Stimulated activated CD8-positive, alpha-beta memory T cell treated with anti-CD3 and anti-CD28 coated beads, Interleukin-7, amount 100 ng/mL, for 24 hours (primary cell): ENCODE measurements around the gene MYBPH.

ENCODE experiments used
- DNase-seq: peaks from one replicate; pipeline ENCODE4 v3.0.0-alpha.2; 2020; ENCODE audit warnings: low read depth

MYBPH gene

DNA sequence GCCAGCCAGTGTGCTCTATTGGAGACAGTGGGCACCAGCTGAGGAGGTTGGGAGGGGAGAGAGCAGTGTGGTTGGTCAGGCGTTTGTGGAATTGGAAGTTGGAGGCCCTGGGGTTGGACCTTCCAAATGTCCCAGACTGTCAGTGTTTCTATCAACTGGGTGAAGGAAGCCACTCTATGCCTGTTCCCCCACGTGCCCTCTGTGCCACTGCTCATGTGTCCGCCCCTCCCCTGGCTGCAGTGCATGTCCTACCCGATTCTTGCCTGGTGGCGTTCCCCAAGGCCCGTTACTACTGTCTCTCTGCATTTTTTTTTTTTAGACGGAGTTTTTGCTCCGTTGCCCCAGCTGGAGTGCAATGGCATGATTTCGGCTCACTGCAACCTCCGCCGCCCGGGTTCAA, 27.0 kb downstream of the MYBPH start:
- no peak for DNase-seq

DNA sequence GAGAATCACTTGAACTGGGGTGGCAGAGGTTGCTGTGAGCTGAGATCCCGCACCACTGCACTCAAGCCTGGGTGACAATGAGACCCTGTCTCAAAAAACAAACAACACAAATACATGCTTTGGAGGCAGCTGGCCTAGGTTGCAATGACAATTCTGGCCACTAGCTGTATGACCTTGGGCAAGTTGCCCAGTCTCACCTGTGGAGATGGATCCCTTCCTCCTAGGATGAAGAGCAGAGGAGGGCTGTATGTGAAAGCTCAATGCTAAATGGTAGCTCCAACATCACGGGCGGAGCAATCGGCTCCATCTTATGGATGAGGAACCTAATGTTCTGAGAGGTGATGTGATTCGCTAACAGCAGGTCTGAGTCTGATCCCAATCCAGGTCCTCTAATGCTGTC, 27.5 kb downstream of the MYBPH start:
- DNase-seq, result no peak

DNA sequence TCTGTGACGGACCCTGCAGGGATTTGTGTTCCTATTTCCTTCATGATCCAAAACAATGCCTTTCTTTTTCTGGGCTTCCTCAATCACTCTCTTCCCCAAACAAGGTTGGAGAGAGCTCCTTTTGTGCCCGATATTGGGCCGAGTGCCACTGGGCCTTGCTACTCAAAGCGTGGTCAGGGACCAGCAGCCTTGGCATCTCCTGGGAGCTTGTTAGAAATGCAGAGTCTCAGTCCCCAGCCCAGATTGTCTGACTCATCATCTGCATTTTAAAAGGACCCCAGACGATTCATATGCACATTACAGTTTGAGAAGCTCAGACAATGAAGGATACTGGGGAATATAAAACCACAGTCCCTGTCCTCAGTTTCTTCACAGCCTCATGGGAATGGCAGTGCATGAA, 28.2 kb downstream of the MYBPH start:
- DNase-seq, result no peak

DNA sequence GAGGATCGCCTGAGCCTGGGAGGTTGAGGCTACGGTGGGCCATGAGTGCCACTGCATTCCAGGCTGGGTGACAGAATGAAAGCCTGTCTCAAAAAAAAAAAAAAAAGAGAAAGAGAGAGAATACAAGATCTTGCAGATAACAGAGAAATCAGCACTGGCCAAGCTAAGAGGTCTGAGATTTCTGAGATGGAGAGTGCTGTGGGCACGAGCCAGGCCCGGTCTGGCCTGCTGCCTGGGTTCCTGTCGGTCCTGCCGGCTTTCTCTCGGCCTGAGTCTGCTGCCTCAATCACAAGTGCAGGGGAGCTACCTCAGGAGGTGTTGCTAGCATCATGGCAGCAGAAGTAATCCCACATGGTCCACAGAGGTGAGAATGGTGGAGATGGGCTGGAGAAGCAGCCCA, 29.1 kb downstream of the MYBPH start:
- DNase-seq, result no peak

DNA sequence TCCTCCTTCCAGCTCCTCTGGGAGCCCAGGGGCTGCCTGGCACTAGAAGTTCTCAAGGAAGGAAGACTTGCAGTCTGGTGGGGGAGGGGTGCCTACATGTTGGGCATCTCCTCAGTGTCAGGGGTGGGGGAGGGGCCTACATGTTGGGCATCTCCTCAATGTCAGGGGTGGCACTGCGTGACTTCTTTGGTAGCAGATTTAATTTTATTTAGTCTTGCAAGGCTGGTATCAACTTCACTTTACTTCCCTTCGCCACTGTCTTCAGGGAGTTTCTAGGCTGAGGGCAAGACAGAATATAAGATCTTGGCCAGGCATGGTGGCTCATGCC, 29.6 kb downstream of the MYBPH start:
- no peak for DNase-seq

DNA sequence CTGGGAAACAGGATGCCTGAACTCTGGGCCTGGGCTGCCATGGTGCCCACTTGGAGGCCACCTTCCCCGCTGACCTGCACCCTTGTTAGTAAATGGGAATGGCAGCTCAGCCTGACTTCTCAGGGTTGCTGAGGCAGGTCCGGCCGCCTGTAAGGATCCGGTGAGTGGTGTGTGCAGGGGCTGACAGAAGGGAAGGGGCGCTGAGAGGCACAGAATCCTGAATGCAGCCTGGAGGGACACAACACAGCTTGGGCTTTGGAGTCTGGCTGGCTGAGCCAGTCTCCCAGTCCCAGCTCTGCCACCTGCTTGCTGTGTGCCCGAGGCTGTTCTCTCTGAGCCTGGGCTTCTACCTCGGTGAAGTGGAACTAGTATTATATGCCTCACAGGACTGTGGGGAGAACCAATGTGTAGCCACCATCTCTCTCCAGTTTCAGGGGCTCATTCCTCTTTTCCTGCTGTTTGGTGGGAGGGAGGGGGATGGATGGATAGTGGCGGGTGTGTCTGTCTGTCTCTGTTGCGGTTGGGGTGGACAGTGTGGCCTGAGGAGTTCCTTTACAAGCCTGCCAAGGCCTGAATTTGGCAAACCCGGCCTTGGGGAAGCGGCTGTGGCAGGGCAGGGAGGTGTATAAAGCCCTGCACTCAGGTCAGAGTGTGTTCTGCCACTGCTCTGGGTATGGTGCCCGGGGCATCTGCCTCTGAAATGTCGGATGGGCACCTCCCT, 30.1 kb downstream of the MYBPH start:
- no peak for DNase-seq

DNA sequence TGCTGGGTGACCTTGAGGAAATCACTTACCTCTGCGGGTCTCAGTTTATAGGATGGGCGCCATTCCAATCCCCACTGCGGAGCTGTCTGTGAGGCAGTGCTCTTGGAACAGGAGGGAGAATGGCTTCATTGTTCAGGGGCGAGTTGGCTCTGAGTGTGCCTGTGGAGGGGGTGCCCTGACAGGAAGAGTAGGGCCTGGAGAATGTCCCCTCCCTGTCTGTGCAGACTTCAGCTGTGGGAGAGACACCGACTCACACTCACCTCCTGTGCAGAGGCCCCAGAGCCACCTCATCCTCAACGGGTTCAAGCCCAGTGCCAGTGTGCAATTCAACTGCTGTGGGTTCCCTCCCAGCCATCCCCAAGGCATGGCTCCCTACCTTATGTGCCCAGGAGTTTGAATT, 31.0 kb downstream of the MYBPH start:
- DNase-seq, result no peak

DNA sequence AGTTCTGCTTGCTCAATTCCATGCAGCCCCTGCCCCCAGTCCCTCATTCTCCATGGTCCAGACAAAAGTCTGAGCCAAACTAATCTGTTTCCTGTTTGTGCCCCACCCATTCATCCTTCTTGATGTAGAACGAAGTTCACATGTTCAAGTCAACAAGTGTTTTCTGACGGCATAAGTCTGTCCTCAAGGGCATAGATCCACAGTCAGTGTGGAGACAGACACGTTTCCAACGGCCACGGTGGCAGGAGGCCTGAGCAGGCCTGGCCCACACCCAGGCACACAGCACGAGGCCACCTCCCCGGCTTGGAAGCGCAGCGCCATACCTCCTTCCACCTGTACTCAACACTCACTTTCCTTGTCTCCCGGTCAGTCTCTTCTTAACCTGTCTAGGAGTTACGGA, 32.0 kb downstream of the MYBPH start:
- DNase-seq, result no peak

DNA sequence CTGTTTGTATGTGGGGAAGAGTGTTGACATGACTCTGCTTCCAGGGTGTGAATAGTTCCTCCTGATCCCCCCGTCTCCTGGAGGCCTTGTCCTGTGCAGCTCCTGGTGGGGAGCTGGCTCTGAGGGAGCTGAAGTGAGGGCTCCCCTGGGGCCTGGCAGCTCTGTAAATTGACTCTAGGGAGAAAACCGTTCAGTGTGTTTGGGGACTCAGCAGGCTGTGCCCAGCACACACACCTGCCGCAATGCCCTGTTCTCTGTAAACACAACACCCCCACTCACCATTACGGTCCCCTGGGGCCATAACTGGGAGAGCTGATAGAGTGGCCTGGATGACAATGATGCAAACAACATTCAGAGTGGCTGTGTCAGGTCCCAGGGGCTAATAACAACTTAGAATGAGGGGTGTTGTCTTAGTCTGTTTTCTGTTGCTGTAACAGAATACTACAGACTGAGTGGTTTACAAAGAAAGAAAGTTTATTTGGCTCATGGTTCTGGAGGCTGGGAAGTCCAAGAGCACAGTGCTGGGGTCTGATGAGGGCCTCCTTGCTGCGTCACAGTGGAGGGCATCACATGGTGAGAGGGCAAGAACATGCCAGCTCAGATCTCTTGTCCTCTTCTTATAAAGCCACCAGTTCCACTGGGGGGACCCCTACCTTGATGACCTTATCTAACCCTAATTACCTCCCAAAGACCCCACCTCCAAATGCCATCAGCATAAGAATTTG, 32.8 kb downstream of the MYBPH start:
- DNase-seq, result no peak

DNA sequence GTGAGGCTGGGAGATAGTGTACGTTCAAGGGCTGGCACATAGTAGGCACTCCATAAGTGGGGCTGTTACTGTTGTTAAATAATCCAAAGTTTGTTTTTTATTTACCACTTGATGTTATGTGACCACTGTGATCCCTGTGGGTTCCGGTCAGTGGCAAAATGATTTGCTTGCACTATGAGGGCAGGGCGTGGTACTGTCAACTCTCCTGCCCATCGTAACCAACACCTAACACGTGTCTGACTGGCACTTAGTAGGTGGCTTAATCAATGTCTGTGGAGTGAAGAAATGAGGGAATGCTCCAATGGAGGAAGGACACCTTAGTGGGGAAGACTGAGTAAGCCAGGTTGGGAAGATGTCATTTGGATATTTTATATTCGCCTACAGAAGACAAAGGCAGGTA, 33.5 kb downstream of the MYBPH start:
- no peak for DNase-seq

DNA sequence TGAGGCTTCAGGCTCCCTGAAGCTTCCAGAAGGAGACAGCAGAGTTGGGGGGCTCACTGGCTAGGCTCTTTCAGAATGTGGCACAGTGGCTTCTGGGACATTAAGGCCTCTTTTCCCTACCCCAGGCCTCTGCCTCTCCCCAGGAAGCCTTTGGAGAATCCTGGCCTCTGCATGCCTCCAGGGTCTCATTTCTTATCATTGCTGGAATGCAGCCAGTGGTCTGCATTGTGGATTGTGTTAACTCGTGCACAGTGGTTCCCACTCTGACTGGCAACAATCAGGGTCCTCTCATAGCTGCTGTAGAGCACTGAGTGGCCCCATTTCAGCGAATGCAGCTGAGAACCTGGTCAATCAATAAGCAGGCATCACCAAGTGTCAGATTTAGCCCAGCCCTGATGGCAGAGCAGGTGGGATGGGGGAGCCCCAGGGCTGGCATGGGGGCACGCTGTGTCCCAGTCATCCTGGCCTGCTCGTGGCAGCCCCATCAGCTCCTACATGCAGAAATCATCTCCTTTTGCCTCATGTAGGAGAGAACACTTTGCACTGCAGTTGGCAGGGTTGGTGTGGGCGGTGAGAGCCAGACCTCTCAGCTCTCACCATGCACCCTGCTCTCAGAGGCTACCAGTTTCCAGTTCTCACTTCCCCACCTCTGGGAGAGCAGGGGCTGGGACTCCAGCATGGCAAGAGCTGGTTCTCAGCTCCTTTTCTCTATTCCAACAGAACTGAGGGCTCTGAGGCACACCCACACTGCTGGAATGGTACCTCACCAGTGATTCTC, 34.7 kb downstream of the MYBPH start:
- no peak for DNase-seq

DNA sequence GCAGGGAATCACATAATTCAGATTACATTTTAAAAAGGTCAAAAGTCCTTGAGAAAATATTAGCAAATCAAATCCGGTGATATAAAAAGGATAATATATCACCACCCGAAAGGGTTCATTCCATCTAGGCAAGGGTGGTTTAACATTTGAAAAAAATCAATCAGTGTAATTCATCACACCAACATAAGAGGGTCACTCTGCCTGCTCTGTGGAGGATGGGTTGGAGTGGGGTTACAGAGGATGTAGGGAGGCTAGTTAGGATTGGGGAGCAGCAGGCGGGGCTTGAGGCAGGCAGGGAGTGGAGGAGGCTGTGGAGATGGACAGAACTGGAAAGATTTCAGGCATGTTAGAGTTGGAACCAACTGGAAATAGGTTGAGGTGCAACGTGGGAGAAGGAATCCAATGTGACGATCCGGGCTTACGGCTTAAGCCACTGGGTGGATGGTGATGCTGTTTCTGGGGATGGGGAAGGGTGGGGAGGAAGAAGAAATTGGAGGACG, 35.6 kb downstream of the MYBPH start:
- DNase-seq, result no peak

DNA sequence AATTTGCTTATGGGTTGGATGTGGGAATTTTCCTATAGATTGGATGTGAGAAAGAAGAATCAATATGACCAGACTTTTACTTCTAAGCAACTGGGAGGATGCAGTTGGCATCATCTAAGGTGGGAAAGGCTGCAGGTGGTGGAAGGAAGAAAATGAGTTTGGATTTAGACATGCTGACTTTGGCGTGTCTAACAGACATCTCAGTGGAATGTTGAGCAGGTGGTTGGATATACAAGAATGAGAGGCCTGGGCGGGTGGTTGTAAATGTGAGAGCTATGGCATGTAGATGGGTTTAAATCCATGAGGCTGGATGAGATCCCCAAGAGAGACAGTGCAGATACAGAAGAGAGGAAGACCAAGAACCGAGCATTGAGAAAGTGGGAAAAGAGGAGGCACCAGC, 37.6 kb downstream of the MYBPH start:
- DNase-seq, result no peak

DNA sequence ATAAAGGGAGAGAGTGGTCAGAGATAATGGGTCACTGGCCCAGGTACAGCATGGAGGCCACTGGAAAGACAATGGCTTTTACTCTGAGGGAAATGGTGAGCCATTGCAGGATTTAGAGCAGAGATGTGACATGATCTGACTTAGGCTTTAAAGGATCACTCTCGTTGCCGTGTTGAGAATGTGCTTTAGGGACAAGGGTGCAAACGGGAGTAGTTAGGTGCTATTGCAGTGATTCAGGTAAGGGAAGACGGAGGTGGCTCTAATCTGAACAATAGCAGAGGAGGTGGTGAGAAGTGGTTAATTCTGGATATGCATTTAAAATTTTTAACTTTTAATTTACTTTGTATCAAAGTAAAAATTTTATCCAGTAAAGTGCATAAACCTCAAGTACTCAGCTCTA, 38.3 kb downstream of the MYBPH start:
- DNase-seq, result no peak

DNA sequence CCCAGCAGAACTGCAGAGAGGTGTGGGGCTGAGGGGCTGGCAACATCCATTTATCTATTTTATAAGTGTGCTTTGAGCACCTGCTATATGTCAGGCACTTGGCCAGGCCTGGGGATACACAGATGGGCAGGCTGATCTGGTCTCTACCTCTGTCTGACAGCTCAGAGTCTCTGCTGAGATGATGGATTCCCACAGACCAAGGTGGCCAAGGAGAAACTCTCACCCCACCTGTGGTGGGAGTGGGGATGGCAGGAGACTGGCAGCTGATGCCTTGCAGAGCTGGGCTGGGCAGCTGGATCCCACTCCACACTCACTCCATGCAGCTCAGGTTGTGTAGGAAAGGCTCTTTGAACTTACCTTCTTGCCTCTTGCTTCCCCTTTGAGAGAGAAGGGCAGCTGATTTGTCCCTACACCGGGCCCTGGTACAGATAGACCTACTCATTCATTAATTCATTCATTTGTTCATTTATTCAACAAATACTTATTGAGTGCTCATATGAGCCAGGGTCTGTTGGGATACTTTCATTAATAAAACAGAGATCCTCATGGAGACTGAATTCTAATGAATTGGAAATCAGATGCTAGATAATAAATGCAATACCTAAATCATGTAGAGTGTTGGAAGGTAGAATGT, 39.1 kb downstream of the MYBPH start:
- no peak for DNase-seq

DNA sequence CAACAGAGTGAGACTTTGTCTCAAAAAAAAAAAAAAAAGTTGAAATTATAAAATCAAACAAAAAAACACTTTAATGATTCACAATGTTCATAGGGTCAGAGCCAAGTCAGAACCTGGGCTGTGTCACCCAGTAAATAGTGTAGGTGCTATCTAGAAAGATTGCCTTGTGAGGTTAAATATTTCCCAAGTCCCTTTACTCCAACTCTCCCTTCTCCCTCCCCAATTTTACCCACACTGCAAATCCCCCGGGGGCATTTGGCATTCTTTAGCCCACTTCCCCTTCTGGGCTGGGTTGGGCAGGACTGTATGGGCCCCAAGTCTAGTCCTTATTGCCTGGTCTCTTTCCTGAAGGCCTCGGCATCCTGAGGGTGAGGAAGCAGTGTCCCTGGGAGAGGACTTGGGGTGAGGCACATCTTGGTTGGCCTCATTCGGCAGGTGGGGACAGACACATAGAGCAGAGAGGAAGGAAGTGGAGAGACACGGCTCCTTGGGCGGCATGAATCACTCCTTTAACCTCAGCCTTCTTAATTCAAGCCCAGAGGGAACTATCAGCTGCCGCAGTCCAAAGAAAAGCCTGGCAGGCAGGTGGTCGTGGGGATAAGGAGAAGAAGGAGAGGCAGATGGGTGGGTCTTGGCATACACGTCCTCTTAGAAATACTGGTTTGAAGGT, 39.9 kb downstream of the MYBPH start:
- no peak for DNase-seq

DNA sequence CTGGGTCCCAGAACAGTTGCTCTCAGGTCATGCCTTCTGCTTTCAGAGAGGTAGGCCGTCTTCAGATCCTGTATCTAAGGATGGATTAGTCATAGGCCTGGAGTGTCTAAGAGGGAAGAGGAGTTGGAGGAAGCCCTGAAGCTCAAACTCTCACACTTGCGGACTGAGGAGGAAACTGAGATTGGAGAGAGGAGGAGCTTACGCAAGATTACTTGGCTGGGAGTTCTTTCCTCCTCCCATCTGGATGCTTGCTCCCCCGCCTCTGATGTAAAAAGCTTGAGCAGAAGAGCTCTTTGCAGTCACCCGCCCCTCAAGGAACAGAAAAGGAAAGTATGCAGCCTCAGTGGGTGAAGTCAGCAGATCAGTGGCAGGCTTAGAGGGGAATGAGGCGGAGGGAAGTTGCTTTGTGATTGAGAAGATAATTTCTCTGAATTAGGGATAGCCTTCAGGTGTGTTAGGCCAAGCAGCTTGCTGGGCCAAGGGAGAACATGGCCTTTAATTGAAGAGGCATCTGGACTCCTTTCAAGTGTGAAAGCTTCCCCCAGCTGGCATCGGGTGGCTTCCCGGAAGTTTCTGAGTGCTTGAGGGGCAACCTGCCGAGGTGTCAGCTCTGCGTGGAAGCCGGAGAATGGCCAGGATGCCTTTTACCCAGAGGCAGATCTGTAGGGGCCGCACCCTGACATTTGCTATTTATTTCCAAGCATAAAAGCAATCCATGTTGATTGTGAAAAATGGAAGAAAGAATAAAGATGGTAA, 41.5 kb downstream of the MYBPH start:
- no peak for DNase-seq

DNA sequence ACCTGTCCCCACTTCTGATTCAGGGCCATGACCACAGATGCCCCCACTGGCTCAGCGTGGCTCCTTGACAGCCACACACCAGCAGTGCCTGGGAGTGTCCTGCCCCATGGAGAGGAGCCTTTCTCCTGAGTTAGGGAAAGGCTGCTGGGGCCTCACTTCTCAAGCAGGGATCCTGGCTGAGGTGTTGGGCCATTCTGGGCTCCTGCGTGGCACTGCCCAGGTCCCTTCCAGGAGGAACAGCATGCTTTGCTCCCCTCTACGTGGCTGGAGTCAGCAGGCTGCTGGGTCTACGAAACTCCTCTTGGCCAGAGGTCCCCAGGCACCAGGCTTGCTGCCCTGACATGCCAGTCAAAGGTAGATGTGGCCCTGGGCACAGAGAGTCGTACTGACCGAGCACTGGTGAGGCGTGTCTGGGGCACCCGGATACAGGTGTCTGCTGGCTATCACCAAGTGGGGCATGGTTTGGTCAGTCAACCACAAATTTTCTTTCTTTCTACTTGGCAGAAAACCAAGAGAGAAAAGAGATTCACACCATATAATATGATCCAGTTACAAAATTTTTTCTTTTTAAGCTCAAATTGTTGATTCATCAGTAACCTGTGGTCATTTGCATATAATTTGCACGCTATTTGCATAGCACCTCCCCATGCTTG, 44.0 kb downstream of the MYBPH start:
- no peak for DNase-seq

DNA sequence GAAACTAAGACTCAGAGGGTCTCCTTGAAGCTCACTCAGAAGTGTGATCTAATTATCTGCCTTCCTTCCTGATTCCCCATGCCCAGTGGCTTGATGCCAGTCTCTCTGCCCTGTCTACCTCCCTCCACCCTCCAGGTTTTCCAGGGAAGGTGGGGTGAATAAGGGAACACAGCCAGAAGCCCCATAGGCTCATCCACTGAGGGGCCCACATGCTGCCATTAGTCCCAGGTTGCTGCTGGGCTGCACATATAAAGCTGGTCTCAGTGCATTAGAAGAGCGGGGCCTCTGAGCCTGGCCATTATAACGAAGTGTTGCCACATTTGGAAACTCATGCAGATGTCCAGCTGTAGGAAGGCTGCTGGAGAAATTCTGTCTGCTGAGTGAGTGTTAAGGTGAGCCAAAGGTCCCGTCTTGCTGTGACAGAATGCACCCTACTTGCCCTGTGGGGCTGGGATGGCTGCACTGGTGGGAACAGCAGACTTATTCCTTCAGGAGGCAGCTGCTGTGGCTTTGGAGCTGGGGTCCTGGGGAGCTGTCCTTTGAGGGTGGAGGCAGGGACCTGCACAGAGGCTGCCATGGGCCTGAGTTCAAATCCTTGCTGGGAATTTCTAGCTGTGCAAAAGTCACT, 45.2 kb downstream of the MYBPH start:
- no peak for DNase-seq

DNA sequence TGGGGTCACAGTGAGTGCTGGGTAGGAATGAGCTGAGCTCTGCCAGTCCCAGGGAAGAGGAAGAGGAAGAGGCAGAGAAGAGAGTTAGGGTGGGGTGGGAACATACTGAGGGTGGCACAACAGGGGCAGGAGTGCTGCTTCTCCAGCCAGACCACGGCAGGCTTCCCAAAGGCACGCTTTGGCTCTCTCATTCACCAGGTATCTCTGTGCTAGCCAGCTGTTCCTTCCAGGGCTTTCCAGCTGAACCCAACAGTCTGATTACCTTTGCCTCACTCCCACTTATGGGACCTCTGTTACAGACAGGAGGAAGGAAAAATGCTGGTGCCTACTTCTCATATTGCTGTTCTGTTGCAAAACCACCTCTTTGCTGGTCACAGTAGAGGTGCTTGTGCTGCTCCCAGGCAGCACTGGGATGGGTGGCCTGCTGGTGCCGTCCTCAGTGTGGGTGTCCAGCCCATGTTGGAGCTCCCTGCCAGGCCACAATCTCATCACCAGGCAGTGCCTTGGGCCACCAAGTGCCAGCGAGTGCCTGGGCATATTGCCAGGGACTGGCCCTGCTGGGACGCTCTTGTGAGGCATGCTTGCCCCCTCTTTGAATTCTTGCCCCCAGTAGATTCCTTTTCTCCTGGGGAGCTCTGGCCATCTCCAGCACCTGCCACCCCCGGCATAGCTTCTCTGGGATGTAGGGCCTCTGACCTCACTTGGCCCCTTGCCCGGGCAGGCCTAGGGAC, 46.0 kb downstream of the MYBPH start:
- DNase-seq, result no peak
